HepG2 (cell line): Measurements from ENCODE around the gene CUL4B. TPM values are rescaled to one million over a fixed set of nuclear protein-coding genes. Genes with fewer than 3 reads are reported as not detected.

Experiments used
- ATF1 ChIP-seq: IDR thresholded peaks from 2 replicates; pipeline ENCODE4 v1.6.1; 2016; ENCODE audit warnings: mild to moderate bottlenecking, control low read depth
- ATF7-NPFF ChIP-seq: sonication (generic); formaldehyde crosslinking; IDR thresholded peaks from 2 replicates; pipeline ENCODE4 v1.8.1; 2023; ENCODE audit warnings: mild to moderate bottlenecking, low read depth, missing genetic modification reagents, moderate library complexity
- DNMT1 ChIP-seq: sonication (generic); formaldehyde crosslinking; IDR thresholded peaks from 2 replicates; pipeline ENCODE4 v1.5.1; 2020; ENCODE audit warnings: mild to moderate bottlenecking, missing genetic modification reagents
- DNMT3B ChIP-seq: conservative IDR thresholded peaks from 2 replicates; pipeline ENCODE4 v1.6.1; 2016; ENCODE audit warnings: missing biosample characterization, control low read depth
- HDAC2 ChIP-seq: sonication (generic); formaldehyde crosslinking; IDR thresholded peaks from 2 replicates; pipeline ENCODE4 v1.4.0; 2020; ENCODE audit warnings: missing genetic modification reagents
- HNRNPL ChIP-seq: fragments of 200-400 bp; formaldehyde crosslinking; IDR thresholded peaks from 2 replicates; pipeline ENCODE4 v1.6.1; 2017; ENCODE audit warnings: mild to moderate bottlenecking, low read depth, low read length
- HOXA3 ChIP-seq: sonication (generic); formaldehyde crosslinking; IDR thresholded peaks from 2 replicates; pipeline ENCODE4 v1.5.0; 2020; ENCODE audit warnings: missing genetic modification reagents
- JDP2 ChIP-seq: sonication (generic); formaldehyde crosslinking; IDR thresholded peaks from 2 replicates; pipeline ENCODE4 v1.8.1; 2022; ENCODE audit warnings: missing genetic modification reagents, borderline replicate concordance
- KLF11 ChIP-seq: IDR thresholded peaks from 2 replicates; pipeline ENCODE4 v1.6.1; 2016; ENCODE audit warnings: missing compliant biosample characterization
- NFKBIZ ChIP-seq: IDR thresholded peaks from 2 replicates; pipeline ENCODE4 v1.6.1; 2018; ENCODE audit warnings: missing genetic modification reagents, missing compliant biosample characterization
- NFYB ChIP-seq: sonication (generic); formaldehyde crosslinking; IDR thresholded peaks from 2 replicates; pipeline ENCODE4 v1.4.0; 2020; ENCODE audit warnings: missing genetic modification reagents
- SIX1 ChIP-seq: sonication (generic); formaldehyde crosslinking; IDR thresholded peaks from 2 replicates; pipeline ENCODE4 v1.4.0; 2020; ENCODE audit warnings: missing genetic modification reagents, borderline replicate concordance
- SP4 ChIP-seq: sonication (generic); formaldehyde crosslinking; IDR thresholded peaks from 2 replicates; pipeline ENCODE4 v1.8.1; 2023; ENCODE audit warnings: mild to moderate bottlenecking, missing genetic modification reagents
- SRSF4 ChIP-seq: fragments of 200-400 bp; formaldehyde crosslinking; IDR thresholded peaks from one replicate; pipeline ENCODE4 v1.6.1; 2018; ENCODE audit warnings: mild to moderate bottlenecking, low read depth, low read length, moderate library complexity; ENCODE audit not compliant: poor library complexity, severe bottlenecking
- STAG1 ChIP-seq: sonication (generic); formaldehyde crosslinking; IDR thresholded peaks from 2 replicates; pipeline ENCODE4 v1.4.0; 2020; ENCODE audit warnings: missing genetic modification reagents
- THYN1 ChIP-seq: sonication (generic); formaldehyde crosslinking; IDR thresholded peaks from 2 replicates; pipeline ENCODE4 v1.8.1; 2023; ENCODE audit warnings: low read depth, mild to moderate bottlenecking, moderate library complexity, missing genetic modification reagents, borderline replicate concordance
- TMF1 ChIP-seq: sonication (generic); formaldehyde crosslinking; IDR thresholded peaks from 2 replicates; pipeline ENCODE4 v1.8.1; 2022; ENCODE audit warnings: low read depth, missing genetic modification reagents
- YEATS2 ChIP-seq: sonication (generic); formaldehyde crosslinking; IDR thresholded peaks from 2 replicates; pipeline ENCODE4 v1.4.0; 2020; ENCODE audit warnings: missing genetic modification reagents, borderline replicate concordance
- ZBTB20 ChIP-seq: sonication (generic); formaldehyde crosslinking; IDR thresholded peaks from 2 replicates; pipeline ENCODE4 v1.8.1; 2023; ENCODE audit warnings: missing genetic modification reagents, low read depth, mild to moderate bottlenecking, borderline replicate concordance
- ZNF335 ChIP-seq: sonication (generic); formaldehyde crosslinking; IDR thresholded peaks from 2 replicates; pipeline ENCODE4 v1.4.0; 2020; ENCODE audit warnings: missing genetic modification reagents
- ZNF839 ChIP-seq: sonication (generic); formaldehyde crosslinking; IDR thresholded peaks from 2 replicates; pipeline ENCODE4 v1.4.0; 2020; ENCODE audit warnings: missing genetic modification reagents, mild to moderate bottlenecking, borderline replicate concordance
- polyA plus RNA-seq, 8 experiments: library from polyadenylated mRNA; depleted of rRNA in 3 of 8; stranded (reverse) in 7 of 8; unstranded in 1 of 8; fragments of >200 nt; fragmentation: Illumina TruSeq in 4 of 8; extraction: Trizol in 4 of 8; gene quantifications; 2 replicates each; pipeline versions ENCODE4 v1.2.1 to v1.2.3, GENCODE V29; 2011 to 2016; ENCODE audit warnings: low read depth in 4 of 8, missing spikeins in 1 of 8, mixed read lengths in 1 of 8; ENCODE audit not compliant: insufficient read depth in 1 of 8
- total RNA-seq, 5 experiments: library from RNA; depleted of rRNA; stranded (reverse); fragments of >200 nt; fragmentation: Illumina TruSeq; extraction: Trizol; gene quantifications; 2 replicates each; pipeline ENCODE4 v1.2.3, GENCODE V29; 2016; ENCODE audit warnings: low read depth in 1 of 5
- TF ChIP-seq, protein P1 (sequence below): IDR thresholded peaks from 2 replicates; pipeline ENCODE4 v1.6.1; 2016; ENCODE audit warnings: missing genetic modification reagents, missing compliant biosample characterization
- TF ChIP-seq, protein P2 (sequence below): sonication (generic); formaldehyde crosslinking; IDR thresholded peaks from 2 replicates; pipeline ENCODE4 v1.5.0; 2020; ENCODE audit warnings: mild to moderate bottlenecking, missing genetic modification reagents
- TF ChIP-seq, protein P3 (sequence below): IDR thresholded peaks from 2 replicates; pipeline ENCODE4 v1.6.1; 2016; ENCODE audit warnings: mild to moderate bottlenecking, missing biosample characterization, missing genetic modification reagents
- TF ChIP-seq, protein P4 (sequence below): sonication (generic); formaldehyde crosslinking; IDR thresholded peaks from 2 replicates; pipeline ENCODE4 v1.5.0; 2020; ENCODE audit warnings: mild to moderate bottlenecking, missing genetic modification reagents, moderate library complexity
- TF ChIP-seq, protein P5 (sequence below): sonication (generic); formaldehyde crosslinking; IDR thresholded peaks from 2 replicates; pipeline ENCODE4 v1.5.1; 2020; ENCODE audit warnings: mild to moderate bottlenecking, missing genetic modification reagents, moderate library complexity

The CUL4B gene
- total and polyA plus RNA-seq, 2 of the 13 experiments (the other 11 are each of a cell fraction or from before 2014, with no cell fraction given): 21.6 to 28.5 TPM

DNA sequence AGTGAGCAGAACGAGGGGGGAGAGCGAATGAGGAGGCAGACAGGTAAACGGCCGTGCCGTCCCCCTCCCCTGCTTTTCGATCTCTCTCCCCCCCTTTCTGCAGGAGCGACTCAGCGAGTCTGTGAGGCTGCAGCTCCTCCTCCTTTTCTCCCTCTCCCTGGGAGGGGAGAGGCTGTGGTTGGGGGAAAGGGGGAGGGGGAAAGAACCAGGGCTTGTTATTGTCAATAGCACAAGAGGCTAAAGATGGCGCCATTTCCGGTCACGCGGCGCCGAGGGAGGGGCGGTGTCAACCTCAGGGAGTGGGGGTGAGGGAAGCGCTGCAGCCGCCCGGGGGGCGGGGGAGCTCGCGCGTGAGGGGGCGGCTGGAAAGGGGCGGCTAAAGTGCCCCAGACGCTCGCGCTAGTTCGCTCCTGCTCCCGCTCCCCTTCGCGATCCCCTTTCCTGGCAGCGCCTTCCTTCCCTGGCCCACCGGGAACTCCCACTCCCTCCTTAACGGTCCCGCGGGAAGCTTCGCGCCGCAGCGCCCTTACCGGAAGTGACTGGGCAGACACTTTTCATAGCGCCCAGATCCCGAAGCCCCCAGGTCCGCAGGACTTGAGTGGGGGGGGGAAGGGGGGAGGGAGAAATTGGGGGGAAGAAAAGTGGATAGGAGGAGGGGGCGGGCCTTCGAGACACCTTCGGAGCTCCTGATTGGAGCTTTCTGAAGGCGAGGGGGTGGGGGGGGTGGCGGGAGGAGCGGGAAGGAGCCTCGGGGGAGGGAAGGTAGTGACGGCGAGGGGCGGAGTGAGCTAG is at the start of gene CUL4B (continued):
- TF ChIP-seq, protein P1, sequence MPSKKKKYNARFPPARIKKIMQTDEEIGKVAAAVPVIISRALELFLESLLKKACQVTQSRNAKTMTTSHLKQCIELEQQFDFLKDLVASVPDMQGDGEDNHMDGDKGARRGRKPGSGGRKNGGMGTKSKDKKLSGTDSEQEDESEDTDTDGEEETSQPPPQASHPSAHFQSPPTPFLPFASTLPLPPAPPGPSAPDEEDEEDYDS: no peak; the same call in 1 of the 2 replicates
- TF ChIP-seq DNMT3B (CRISPR knock-in tag): no peak
- TF ChIP-seq DNMT1: no peak
- TF ChIP-seq SRSF4: no peak
- TF ChIP-seq, protein P2, sequence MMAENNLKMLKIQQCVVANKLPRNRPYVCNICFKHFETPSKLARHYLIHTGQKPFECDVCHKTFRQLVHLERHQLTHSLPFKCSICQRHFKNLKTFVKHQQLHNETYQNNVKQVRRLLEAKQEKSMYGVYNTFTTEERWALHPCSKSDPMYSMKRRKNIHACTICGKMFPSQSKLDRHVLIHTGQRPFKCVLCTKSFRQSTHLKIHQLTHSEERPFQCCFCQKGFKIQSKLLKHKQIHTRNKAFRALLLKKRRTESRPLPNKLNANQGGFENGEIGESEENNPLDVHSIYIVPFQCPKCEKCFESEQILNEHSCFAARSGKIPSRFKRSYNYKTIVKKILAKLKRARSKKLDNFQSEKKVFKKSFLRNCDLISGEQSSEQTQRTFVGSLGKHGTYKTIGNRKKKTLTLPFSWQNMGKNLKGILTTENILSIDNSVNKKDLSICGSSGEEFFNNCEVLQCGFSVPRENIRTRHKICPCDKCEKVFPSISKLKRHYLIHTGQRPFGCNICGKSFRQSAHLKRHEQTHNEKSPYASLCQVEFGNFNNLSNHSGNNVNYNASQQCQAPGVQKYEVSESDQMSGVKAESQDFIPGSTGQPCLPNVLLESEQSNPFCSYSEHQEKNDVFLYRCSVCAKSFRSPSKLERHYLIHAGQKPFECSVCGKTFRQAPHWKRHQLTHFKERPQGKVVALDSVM: no peak
- TF ChIP-seq, protein P3, sequence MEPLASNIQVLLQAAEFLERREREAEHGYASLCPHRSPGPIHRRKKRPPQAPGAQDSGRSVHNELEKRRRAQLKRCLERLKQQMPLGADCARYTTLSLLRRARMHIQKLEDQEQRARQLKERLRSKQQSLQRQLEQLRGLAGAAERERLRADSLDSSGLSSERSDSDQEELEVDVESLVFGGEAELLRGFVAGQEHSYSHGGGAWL: no peak
- TF ChIP-seq HNRNPL: no peak
- TF ChIP-seq SP4 (CRISPR knock-in tag): peak; percentile 42; the same call in 1 of the 2 replicates
- no peak for TF ChIP-seq NFYB (CRISPR knock-in tag)
- TF ChIP-seq, protein P4, sequence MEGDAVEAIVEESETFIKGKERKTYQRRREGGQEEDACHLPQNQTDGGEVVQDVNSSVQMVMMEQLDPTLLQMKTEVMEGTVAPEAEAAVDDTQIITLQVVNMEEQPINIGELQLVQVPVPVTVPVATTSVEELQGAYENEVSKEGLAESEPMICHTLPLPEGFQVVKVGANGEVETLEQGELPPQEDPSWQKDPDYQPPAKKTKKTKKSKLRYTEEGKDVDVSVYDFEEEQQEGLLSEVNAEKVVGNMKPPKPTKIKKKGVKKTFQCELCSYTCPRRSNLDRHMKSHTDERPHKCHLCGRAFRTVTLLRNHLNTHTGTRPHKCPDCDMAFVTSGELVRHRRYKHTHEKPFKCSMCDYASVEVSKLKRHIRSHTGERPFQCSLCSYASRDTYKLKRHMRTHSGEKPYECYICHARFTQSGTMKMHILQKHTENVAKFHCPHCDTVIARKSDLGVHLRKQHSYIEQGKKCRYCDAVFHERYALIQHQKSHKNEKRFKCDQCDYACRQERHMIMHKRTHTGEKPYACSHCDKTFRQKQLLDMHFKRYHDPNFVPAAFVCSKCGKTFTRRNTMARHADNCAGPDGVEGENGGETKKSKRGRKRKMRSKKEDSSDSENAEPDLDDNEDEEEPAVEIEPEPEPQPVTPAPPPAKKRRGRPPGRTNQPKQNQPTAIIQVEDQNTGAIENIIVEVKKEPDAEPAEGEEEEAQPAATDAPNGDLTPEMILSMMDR (CRISPR knock-in tag): no peak
- no peak for TF ChIP-seq STAG1 (CRISPR knock-in tag)
- no peak for TF ChIP-seq SIX1 (CRISPR knock-in tag)
- no peak for TF ChIP-seq ZNF335 (CRISPR knock-in tag)
- TF ChIP-seq HOXA3 (CRISPR knock-in tag): peak; percentile 75
- no peak for TF ChIP-seq HDAC2 (CRISPR knock-in tag)
- TF ChIP-seq KLF11 (CRISPR knock-in tag): no peak
- TF ChIP-seq ZBTB20: no peak
- no peak for TF ChIP-seq JDP2 (CRISPR knock-in tag)
- no peak for TF ChIP-seq THYN1 (CRISPR knock-in tag)
- no peak for TF ChIP-seq ZNF839
- no peak for TF ChIP-seq NFKBIZ (CRISPR knock-in tag)
- TF ChIP-seq, protein P5, sequence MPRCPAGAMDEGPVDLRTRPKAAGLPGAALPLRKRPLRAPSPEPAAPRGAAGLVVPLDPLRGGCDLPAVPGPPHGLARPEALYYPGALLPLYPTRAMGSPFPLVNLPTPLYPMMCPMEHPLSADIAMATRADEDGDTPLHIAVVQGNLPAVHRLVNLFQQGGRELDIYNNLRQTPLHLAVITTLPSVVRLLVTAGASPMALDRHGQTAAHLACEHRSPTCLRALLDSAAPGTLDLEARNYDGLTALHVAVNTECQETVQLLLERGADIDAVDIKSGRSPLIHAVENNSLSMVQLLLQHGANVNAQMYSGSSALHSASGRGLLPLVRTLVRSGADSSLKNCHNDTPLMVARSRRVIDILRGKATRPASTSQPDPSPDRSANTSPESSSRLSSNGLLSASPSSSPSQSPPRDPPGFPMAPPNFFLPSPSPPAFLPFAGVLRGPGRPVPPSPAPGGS (CRISPR knock-in tag): no peak
- TF ChIP-seq ATF7-NPFF (CRISPR knock-in tag): no peak
- no peak for TF ChIP-seq YEATS2 (CRISPR knock-in tag)
- TF ChIP-seq ATF1 (CRISPR knock-in tag): no peak
- TF ChIP-seq TMF1: no peak
